MM.1S (cell line): ENCODE measurements around the gene SOX9.

Source experiments
- EZH2 ChIP-seq: fragments of 300-600 bp; sonication (generic); optimal IDR thresholded peaks from 2 replicates; pipeline ENCODE3; 2017; ENCODE audit warnings: low read depth, mild to moderate bottlenecking, antibody characterized with exemption, low read length, mixed read lengths
- EZH2phosphoT487 ChIP-seq: fragments of 300-600 bp; sonication (generic); IDR thresholded peaks from 2 replicates; pipeline ENCODE4 v1.6.1; 2018; ENCODE audit warnings: antibody characterized with exemption, low read length
- TF ChIP-seq, protein P1 (sequence below): fragments of 300-600 bp; sonication (generic); IDR thresholded peaks from 2 replicates; pipeline ENCODE4 v1.5.1; 2016; ENCODE audit warnings: antibody characterized with exemption, low read length, mixed read lengths

DNA sequence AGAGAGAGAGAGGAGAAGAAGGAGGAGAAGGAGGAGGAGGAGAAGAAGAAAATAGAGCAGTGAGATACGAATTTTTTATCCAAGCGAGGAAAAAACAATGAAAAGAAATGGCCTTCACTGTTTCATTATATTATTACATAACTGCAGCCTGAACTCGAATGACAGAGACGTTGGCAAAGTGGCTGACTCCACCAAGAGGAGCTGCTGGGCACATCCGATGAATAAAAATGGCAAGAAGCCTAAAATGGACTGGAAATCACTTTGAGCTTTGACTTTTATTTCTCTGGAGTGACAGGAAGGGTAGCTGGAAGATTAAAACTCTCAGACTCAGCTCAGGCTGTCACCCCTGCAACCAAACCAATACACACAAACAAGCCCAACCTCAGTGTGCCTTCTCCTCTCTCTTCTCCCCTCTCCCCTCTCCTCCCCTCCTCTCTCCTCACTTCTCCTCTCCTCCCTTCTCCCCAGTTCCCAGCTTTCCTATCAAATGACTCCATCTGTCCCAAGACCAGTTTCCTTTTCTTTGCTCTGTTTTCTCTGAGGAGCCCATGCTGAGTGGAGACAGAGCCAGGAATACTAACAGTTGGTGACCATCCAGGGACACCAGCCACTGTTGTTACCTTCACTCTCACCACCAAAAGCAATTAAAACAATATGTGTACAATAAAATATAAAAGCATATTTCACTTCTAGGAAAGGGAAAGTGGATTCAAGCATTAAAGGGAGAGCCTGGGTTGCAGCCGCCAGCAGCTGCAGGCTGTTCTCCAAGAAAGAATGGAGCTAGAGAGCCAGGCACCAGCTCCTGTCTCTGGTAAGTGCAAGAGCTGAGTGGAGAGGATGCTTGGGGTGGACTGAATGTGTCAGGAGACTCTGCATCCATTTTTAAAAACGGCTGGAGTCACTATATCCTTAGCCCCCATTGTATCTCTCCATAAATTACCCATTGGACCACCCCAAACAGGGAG lies 51.2 kb downstream of the SOX9 start:
- TF ChIP-seq, protein P1, sequence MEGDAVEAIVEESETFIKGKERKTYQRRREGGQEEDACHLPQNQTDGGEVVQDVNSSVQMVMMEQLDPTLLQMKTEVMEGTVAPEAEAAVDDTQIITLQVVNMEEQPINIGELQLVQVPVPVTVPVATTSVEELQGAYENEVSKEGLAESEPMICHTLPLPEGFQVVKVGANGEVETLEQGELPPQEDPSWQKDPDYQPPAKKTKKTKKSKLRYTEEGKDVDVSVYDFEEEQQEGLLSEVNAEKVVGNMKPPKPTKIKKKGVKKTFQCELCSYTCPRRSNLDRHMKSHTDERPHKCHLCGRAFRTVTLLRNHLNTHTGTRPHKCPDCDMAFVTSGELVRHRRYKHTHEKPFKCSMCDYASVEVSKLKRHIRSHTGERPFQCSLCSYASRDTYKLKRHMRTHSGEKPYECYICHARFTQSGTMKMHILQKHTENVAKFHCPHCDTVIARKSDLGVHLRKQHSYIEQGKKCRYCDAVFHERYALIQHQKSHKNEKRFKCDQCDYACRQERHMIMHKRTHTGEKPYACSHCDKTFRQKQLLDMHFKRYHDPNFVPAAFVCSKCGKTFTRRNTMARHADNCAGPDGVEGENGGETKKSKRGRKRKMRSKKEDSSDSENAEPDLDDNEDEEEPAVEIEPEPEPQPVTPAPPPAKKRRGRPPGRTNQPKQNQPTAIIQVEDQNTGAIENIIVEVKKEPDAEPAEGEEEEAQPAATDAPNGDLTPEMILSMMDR, result no peak
- no peak for TF ChIP-seq EZH2
- TF ChIP-seq EZH2phosphoT487, result no peak
